ENCODE data around the gene PDE5A. TPM values are rescaled to one million over a fixed set of nuclear protein-coding genes. Genes with fewer than 3 reads are reported as not detected.

PDE5A gene
- polyA plus RNA-seq, 1 donor (not counting 4 experiments of a cell fraction or from before 2014, with no cell fraction given): 3.6 TPM

GRCh38 chr4:119536572-119537528 lies 91.8 kb downstream of the PDE5A start:
- no peak for TF ChIP-seq EZH2 (IDR thresholded peaks at IDR 0.05; ENCODE audit: low read length)
- TF ChIP-seq, protein P1, sequence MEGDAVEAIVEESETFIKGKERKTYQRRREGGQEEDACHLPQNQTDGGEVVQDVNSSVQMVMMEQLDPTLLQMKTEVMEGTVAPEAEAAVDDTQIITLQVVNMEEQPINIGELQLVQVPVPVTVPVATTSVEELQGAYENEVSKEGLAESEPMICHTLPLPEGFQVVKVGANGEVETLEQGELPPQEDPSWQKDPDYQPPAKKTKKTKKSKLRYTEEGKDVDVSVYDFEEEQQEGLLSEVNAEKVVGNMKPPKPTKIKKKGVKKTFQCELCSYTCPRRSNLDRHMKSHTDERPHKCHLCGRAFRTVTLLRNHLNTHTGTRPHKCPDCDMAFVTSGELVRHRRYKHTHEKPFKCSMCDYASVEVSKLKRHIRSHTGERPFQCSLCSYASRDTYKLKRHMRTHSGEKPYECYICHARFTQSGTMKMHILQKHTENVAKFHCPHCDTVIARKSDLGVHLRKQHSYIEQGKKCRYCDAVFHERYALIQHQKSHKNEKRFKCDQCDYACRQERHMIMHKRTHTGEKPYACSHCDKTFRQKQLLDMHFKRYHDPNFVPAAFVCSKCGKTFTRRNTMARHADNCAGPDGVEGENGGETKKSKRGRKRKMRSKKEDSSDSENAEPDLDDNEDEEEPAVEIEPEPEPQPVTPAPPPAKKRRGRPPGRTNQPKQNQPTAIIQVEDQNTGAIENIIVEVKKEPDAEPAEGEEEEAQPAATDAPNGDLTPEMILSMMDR (optimal IDR thresholded peaks at IDR 0.05 in 1 of 3, IDR thresholded peaks at IDR 0.05 in 1 of 3, conservative IDR thresholded peaks at IDR 0.05 in 1 of 3; ENCODE audit: extremely low read depth in 1 of 3, insufficient read depth in 2 of 3, low read length in 3 of 3): no peak
- DNase-seq (ENCODE audit: low read depth, low spot score) (no peak), FAIRE-seq (no peak)
- H3K27me3 ChIP-seq (ENCODE audit: control insufficient read depth, extremely low read depth, insufficient read depth, low read length): no peaks in the 10 kb centered on the region
- no peak overlapping the region for H3K4me3 ChIP-seq (ENCODE audit: control insufficient read depth in 2 of 3, extremely low read depth in 1 of 3, insufficient read depth in 2 of 3, low read depth in 1 of 3, low read length in 3 of 3)
- H3K36me3 ChIP-seq (ENCODE audit: control insufficient read depth in 2 of 2, extremely low read depth in 1 of 2, insufficient read depth in 2 of 2, low read length in 2 of 2): no peaks in the 10 kb centered on the region
- H4K20me1 ChIP-seq (ENCODE audit: control insufficient read depth, extremely low read depth, insufficient read depth, low read length): no peaks in the 10 kb centered on the region
- no peak overlapping the region for H2AFZ ChIP-seq (ENCODE audit: control insufficient read depth, low read length)
- H3K27ac ChIP-seq (ENCODE audit: control insufficient read depth, insufficient read depth, low read length): no peak overlapping the region
- dilution Hi-C loops (cut with MboI; ENCODE audit: extremely low pct_ligation_motif_present, low sequenced_read_pairs): no loop called here
- no peaks in the 10 kb centered on the region for H3K9me1 ChIP-seq (ENCODE audit: control insufficient read depth, extremely low read depth, insufficient read depth, low read length)
- H3K4me2 ChIP-seq (ENCODE audit: control insufficient read depth, extremely low read depth, insufficient read depth, low read depth, low read length): no peak overlapping the region
- no peaks in the 10 kb centered on the region for H3K79me2 ChIP-seq (ENCODE audit: control insufficient read depth, insufficient read depth, low read length)
- no peaks in the 10 kb centered on the region for H3K9me3 ChIP-seq (ENCODE audit: control insufficient read depth, low read depth, low read length)
- no peak overlapping the region for H3K9ac ChIP-seq (ENCODE audit: control insufficient read depth, extremely low read depth, insufficient read depth, low read length)
- no peaks in the 10 kb centered on the region for H3K4me1 ChIP-seq (ENCODE audit: control insufficient read depth, extremely low read depth, insufficient read depth, low read length)

GRCh38 chr4:119532319-119532718 lies 96.3 kb downstream of the PDE5A start:
- no peaks in the 10 kb centered on the region for H3K79me2 ChIP-seq (ENCODE audit: control insufficient read depth, insufficient read depth, low read length)
- no peaks in the 10 kb centered on the region for H3K9me1 ChIP-seq (ENCODE audit: control insufficient read depth, extremely low read depth, insufficient read depth, low read length)
- dilution Hi-C loops (cut with MboI; ENCODE audit: extremely low pct_ligation_motif_present, low sequenced_read_pairs): no loop called here
- no peaks in the 10 kb centered on the region for H3K9me3 ChIP-seq (ENCODE audit: control insufficient read depth, low read depth, low read length)
- H3K27ac ChIP-seq (ENCODE audit: control insufficient read depth, insufficient read depth, low read length): no peak overlapping the region
- FAIRE-seq: no peak
- DNase-seq (ENCODE audit: low read depth, low spot score): no peak
- H3K4me3 ChIP-seq (ENCODE audit: control insufficient read depth in 2 of 3, extremely low read depth in 1 of 3, insufficient read depth in 2 of 3, low read depth in 1 of 3, low read length in 3 of 3): no peak overlapping the region
- no peaks in the 10 kb centered on the region for H3K27me3 ChIP-seq (ENCODE audit: control insufficient read depth, extremely low read depth, insufficient read depth, low read length)
- no peak for TF ChIP-seq EZH2 (IDR thresholded peaks at IDR 0.05; ENCODE audit: low read length)
- TF ChIP-seq, protein P1 (optimal IDR thresholded peaks at IDR 0.05 in 1 of 3, IDR thresholded peaks at IDR 0.05 in 1 of 3, conservative IDR thresholded peaks at IDR 0.05 in 1 of 3; ENCODE audit: extremely low read depth in 1 of 3, insufficient read depth in 2 of 3, low read length in 3 of 3): no peak
- no peak overlapping the region for H3K9ac ChIP-seq (ENCODE audit: control insufficient read depth, extremely low read depth, insufficient read depth, low read length)
- H4K20me1 ChIP-seq (ENCODE audit: control insufficient read depth, extremely low read depth, insufficient read depth, low read length): no peaks in the 10 kb centered on the region
- H3K36me3 ChIP-seq (ENCODE audit: control insufficient read depth in 2 of 2, extremely low read depth in 1 of 2, insufficient read depth in 2 of 2, low read length in 2 of 2): no peaks in the 10 kb centered on the region
- no peak overlapping the region for H2AFZ ChIP-seq (ENCODE audit: control insufficient read depth, low read length)
- H3K4me2 ChIP-seq (ENCODE audit: control insufficient read depth, extremely low read depth, insufficient read depth, low read depth, low read length): no peak overlapping the region
- no peaks in the 10 kb centered on the region for H3K4me1 ChIP-seq (ENCODE audit: control insufficient read depth, extremely low read depth, insufficient read depth, low read length)

All from keratinocyte (primary cell).